PC-9 (cell line): ENCODE results near the gene TMEM132C.

Experiments
- CTCF ChIP-seq: fragments of 200-600 bp; sonication (generic); conservative IDR thresholded peaks from 2 replicates; pipeline ENCODE4 v1.6.1; 2017; ENCODE audit warnings: mixed run types, antibody characterized with exemption, mild to moderate bottlenecking, moderate library complexity
- EZH2 ChIP-seq: fragments of 200-600 bp; sonication (generic); IDR thresholded peaks from 2 replicates; pipeline ENCODE4 v1.8.0; 2017; ENCODE audit warnings: antibody characterized with exemption, low read depth

GRCh38 chr12:128534906-128535305, 267.9 kb downstream of the TMEM132C start:
- no peak for TF ChIP-seq CTCF
- TF ChIP-seq EZH2, result no peak
